GM19023 (cell line): ENCODE results near the gene STON2.
"Not testable (repeated sequence)": the region's sequence is repeated elsewhere in the genome, so short reads cannot be mapped to it uniquely, and the experiment has no call there.

Experiments
- ATAC-seq: cut with Tn5 transposase; IDR thresholded peaks from one replicate; pipeline ENCODE4 v1.9.1; 2021; ENCODE audit warnings: mild to moderate bottlenecking, moderate library complexity; ENCODE audit not compliant: unreplicated experiment

Gene STON2, protein sequence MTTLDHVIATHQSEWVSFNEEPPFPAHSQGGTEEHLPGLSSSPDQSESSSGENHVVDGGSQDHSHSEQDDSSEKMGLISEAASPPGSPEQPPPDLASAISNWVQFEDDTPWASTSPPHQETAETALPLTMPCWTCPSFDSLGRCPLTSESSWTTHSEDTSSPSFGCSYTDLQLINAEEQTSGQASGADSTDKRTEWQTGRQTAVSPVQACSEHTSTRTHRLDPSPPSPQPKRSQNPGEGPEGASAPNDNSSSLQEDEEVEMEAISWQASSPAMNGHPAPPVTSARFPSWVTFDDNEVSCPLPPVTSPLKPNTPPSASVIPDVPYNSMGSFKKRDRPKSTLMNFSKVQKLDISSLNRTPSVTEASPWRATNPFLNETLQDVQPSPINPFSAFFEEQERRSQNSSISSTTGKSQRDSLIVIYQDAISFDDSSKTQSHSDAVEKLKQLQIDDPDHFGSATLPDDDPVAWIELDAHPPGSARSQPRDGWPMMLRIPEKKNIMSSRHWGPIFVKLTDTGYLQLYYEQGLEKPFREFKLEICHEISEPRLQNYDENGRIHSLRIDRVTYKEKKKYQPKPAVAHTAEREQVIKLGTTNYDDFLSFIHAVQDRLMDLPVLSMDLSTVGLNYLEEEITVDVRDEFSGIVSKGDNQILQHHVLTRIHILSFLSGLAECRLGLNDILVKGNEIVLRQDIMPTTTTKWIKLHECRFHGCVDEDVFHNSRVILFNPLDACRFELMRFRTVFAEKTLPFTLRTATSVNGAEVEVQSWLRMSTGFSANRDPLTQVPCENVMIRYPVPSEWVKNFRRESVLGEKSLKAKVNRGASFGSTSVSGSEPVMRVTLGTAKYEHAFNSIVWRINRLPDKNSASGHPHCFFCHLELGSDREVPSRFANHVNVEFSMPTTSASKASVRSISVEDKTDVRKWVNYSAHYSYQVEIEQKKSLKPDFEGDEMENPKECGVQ

DNA sequence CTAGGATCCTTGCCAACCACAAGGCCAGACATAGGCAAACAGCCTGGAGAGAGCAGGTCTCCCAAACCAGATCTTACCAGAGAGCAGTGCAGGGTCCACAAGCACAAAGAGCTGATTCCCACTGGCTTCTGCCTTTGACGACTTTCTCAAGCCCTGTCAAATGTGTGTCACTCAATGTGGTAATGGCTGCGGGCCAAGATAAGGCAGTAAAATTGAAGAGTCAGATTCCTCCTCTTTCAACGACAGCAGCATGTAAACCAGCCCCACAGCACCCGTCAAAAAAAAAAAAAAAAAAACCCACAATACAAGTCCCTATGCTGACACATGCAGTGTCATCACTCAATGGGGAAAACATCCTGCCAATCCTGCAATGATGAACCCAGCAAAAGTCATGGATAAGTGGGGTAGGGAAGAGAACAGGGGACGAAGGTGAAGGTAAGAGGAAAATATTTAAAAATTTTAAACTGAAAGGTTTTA, at the start of gene STON2:
STON2 (minus strand) TSS at position 123 of the 477 bp plus-strand sequence. CDS start 1,942 bp downstream, outside the sequence.
- ATAC-seq: no peak

DNA sequence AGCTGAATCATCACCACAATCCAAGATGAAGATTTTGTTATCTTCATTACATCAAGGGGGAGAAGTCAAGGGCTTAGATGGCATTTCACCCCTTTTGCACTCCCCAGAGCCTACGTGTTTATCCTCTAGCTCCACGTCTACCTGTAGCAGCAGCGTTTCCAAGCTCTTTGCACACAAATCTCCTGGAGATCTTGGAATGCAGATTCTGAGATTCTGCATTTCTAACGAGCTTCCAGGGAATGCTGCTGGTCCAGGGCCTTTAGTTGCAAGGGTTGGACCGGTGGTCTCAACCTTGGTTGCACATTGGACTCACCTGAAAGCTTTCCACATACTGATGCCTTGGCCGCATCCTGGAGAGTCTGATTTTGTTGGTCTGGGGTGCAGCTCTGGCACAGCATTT, 49.5 kb upstream of the STON2 start:
- no peak for ATAC-seq

DNA sequence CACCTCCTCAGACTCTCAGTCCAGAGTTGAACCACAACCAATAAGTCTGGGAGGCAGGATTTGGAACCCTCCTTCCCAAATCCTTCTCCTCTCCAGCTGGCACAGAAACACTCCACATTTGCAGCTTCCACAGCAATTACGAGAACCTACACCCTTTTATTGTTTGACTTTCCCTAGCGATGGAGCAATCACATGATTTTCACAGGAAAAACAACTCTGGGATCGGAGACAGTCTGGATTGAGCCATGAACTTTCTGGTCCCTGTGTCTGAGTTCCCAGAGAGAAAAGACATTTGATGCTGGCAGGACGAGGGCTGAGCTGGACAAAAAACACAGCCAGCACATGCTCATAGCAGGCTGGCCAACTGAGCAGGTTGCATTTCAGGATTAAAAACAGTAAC, 49.0 kb upstream of the STON2 start:
- no peak for ATAC-seq

DNA sequence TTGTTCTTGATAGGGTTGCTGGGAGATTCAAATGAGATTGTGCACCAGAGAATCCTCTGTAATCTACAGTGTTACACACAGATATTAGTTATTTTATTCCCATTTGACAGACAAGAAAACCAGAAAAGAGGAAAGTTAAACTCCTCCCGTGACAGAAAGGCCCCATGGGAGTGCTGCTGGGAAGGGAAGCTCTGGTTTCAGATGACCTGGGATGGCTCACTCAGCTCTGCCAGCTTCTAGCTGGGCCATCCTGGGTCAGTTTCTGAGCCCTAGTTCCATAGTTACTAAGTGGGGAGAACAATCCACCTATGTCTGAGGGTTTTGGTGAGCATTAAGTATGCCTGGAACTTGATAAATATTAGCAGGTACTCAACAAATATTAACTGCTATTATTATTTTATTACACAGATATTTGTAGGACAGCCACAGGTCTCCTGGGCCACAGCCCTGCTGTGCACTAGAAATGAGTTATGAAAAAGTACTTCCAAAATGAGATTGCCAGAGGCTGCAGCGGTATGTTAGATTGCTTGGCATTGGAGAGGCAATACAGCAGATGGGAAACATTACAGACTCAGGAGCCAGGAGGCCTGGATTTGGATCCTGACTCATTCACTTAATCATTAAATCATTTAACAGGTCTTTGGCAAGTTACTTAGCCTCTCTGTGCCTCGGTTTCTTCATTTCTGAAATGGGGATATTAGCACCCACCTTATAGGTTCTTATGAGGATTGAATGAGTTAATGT, 47.1 kb upstream of the STON2 start:
- no peak for ATAC-seq

DNA sequence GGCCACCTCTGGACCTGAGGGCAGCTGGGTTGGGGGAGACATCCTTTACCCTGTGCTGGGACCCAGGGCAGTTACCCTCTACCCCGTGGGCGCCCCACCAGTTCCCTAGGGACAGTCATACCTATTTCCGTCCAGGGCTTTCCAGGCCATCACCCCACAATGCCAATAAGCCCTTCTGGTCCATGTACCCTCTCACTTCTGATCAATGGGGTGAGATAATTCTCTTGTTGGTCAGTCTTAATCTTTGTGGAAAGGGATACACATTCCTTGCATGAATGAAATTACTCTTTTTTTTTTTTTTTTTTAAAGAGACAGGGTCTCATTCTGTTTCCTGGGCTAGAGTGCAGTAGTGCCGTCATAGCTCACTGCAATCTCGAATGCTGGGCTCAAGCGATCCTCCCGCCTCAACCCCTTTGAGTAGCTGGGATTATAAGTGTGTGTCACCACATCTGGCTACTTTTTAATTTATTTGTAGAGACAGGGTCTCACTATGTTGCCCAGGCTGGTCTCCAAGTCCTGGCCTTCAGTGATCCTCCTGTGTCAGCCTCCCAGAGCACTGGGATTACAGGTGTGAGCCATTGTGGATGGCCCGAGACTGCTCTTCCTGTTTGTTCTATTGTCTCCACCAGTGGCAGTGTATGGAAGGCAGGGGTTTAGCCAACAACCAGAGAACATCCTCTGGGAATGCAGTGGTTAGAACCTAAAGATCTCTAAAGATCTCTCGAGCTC, 46.3 kb upstream of the STON2 start:
- ATAC-seq: no peak

DNA sequence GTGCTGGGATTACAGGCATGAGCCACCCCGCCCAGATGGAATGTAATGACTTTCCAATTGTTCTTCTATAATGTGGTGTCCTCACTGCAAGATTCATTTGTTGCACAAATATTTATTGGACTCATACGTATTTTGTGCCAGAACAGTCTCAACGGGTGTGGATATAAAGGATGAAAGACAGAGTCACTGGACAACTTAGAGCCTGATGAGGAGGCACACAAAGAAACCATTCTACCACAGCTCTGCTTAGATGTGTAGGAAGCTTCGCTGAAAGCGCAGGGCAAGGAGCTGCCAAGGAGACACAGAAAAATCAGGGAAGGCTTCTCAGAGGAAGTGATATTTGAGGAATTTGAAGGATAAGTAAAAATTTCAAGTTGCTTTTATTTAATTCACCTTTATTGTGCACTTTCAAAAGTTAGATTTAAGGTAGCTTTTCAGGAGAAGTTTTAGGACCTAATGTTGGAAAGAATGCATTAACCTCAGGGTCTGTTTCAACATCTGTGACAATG, 41.6 kb upstream of the STON2 start:
- ATAC-seq: no peak

DNA sequence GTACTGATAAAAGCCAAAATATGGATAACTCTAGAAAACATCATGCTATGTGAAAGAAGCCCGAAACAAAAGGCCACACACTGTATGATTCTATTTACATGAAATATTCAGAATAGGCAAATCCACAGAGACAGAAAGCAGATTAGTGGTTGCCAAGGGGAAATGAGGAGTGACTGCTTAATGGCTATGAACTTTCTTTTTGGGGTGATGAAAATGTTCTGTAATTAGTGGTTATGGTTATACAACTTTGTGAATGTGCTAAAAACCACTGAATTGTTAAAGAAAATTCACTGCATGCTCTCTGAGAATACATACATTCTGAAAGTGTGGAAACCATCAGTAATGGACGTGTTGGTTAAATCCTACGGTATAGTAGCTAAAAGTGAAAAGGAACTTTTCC, 39.9 kb upstream of the STON2 start:
- no peak for ATAC-seq

DNA sequence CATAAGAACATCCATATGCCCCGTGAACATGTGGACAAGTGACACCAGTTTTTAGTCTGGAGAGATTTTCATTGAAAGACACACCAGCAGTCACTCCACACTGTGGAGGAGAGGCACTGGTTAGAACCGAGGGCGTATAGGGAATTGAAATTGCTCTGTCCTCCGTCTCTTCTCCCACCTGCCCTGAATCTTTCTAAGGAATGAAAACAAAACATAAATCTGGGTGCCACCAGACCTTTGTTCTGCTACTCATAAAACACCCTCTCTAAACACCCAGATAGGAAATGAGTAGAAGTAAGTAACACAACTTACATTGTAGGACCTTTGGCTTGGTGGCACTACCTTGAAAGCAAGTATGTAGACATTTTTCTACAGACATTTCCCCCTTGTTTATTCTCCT, 37.1 kb upstream of the STON2 start:
- no peak for ATAC-seq

DNA sequence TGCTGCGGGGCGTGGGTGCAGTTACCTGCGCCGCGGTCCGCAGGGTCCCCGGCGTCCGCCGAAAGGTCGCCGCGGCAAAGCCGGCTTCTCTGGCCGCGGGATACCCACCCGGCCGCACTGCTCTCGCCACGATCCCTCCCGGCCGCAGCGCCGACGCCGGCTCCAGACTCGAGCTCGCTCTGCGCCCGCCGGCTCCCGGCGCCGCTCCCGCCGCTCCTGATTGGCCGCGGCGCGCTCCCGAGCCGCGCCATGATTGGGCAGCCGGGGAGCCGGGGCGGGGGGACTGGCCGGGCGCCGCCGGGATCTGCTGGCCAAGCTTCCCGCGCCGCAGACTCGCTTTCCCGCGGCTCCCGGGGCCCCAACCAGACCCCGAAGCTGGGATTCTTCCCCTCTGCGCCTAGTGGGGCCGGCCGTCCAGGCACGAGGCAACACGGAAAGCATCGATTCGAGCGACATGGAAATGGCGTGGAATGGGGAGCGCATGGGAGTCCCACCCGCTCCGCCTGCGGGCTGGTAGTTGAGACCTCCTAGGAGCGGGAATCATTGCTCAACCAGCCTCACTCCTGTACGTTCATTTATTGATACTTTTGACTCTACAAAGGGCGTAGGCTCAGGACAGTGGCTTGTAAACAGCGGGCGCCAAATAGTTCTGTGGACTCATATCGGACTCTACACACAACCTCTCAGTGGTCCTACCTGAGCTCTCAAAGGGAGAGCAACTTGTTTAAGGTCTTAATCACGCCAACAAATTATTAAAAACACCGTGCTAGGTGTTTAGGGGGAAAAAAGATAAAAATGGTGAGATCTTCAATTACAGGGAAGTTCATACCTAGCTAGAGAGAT, 36.4 kb upstream of the STON2 start:
- ATAC-seq: peak; percentile 82

DNA sequence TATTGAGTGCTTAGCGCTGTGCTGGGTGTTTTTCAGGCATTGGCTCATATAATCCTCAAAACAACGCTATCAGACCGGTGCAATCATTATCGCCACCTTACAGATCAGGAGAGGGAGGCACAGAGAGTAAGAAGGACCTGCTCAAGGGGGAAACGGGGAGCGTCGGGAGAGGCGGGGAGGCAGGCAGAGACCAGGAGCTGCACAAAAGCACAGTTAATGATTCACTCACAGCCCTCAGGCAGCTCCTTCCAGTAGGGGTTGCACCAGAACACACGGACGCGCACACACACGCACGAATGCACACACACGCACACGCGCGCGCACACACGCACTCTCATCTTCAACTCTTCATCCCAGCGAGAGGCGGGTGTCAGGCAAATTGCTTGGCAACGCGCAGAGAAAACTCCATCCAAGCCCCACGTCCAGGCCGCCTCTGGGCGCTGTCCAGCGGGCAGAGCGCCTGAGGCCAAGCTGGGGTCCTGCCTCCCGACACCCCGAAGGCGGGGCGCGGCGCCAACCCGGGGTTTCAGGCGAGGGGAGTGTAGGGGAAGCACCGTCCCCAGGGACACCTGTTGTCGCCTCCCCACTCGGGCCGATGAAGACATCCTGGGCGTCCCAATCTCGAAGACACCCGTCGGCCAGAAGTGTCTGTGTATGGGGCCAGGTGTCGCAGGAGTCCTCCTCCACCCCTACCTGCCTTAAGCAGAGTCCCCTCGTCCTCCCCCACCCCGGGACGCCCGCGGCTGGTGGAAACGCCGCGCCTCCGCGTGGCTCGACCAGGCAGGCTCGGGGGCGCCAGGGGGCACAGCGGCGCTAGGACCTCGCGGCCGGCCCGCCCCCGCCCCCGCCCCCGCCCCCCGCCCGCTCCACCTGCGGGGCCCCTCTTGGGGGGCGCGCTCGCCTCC, 35.5 kb upstream of the STON2 start:
- peak; percentile 39 for ATAC-seq

DNA sequence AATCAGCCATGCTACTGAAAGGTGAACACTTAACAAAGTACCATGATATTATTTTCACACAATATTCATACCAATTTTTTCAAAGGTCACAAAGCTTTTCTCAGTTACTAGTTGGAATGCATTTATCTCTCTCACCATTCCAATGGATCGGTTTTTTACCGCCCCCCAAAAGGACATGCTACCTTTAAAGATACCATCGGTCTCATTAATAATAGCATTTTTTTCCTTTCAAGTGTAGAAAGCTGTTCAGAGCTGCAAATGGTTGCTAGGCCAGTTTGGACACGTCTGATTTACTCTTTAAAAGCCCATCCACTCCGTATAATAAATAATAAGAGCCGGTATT, 34.9 kb upstream of the STON2 start:
- no peak for ATAC-seq

DNA sequence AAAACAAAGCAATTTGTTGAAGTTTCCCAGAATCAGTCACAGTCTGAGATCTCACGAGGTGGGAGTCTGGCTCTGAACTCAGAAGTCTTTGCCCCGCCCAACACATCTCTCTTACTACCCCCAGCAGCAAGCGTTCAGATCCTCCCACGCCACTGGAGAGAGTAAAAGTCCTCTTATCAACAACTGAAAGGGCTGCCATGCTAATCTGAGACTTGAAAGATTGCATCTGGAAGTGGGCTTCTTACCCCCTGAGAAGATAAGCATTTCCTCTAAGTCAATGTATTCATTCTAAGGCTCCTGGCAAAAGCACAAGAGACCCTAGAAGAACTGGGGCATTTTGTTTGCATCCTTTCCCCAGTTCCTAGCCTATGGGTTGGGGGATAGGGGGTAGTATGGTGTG, 34.1 kb upstream of the STON2 start:
- ATAC-seq: no peak

DNA sequence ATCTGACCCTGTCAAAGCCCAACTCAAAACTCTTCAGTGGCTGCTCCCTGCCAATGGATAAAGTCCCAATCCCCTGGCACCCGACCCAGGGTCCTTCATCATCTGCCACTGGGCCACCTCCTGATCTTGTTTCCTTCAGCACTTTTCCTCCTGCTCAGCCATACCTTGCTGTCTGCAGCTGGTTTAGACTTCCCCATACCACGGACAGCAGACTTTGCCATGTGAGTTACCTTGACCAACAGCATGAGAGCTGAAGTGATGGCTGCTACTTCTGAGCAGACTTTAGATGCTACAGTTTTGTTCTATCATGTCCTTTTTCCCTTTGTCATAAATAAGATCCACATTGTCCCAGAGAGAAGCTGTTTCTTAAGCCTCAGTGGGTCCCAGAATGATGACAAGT, 33.3 kb upstream of the STON2 start:
- ATAC-seq: no peak

DNA sequence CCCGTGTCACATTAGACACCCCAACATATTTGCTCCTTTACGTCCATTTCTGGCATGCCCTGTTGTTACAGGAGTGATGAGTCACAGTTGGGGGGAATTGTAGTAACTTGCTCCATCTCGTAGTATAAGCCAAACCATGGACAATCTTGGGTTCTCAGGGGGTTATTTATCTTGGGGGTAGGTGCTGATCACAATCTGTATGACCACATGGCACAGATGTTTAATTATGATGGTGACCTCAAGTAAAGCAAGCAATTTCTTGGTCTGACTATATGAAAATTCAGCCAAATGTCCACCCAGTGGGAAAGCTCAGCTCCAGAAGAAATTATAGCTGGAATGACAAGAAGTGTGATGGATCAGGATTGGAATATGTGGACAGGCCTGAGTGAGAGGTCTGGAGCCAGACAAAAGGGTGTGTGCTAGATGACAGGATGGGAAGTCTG, 32.1 kb upstream of the STON2 start:
- ATAC-seq: no peak

DNA sequence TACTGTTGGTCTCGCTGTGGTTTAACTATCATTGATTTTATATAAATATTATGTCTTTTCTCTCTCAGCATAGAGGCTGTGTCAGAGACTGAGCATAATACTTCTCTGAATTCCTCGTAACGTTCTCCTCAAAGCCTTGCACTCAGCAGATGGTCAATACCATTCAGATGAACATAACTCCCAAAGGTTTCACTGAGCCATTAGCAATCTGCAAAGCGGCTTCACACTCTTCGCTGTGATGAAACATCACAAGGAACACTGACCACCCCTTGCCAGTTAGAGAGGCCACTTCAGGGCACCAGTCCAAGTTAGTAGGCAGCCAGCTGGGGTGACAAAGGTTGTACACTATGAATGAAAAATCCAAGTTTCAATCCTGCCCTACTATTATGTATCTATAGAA, 30.1 kb upstream of the STON2 start:
- ATAC-seq: no peak

DNA sequence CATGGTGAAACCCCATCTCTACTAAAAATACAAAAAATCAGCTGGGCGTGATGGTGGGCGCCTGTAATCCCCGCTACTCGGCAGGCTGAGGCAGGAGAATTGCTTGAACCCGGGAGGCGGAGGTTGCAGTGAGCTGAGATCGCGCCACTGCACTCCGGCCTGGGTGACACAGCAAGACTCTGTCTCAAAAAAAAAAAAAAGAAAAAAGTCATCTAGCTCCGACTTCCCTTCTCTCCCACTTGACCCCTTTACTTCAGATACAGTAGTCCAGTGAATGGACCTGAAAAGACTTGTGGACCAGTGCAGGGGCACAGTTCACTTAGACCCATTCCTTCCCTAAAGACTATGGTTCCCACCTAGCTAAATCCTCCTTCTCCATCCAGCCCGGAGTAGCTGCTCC, 29.6 kb upstream of the STON2 start:
- ATAC-seq: not testable (repeated sequence)

DNA sequence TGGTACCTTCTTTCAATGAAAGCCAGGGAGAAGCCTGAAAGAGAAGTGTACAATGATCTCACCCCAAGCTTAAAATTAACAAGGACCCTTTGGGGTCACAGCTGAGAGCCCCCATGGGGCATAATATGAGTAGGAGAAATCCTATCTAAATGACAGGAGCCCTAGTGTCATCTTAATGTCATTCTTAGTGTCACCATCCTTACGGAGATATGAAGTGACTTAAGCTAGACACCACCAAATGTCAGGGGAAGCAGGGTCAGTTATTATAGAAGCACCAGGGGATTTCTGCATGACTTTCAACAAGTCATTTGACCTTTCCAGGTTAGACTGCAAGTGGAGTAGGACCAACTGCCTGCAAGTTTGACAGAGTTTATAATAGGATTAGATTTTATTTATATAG, 28.9 kb upstream of the STON2 start:
- no peak for ATAC-seq

DNA sequence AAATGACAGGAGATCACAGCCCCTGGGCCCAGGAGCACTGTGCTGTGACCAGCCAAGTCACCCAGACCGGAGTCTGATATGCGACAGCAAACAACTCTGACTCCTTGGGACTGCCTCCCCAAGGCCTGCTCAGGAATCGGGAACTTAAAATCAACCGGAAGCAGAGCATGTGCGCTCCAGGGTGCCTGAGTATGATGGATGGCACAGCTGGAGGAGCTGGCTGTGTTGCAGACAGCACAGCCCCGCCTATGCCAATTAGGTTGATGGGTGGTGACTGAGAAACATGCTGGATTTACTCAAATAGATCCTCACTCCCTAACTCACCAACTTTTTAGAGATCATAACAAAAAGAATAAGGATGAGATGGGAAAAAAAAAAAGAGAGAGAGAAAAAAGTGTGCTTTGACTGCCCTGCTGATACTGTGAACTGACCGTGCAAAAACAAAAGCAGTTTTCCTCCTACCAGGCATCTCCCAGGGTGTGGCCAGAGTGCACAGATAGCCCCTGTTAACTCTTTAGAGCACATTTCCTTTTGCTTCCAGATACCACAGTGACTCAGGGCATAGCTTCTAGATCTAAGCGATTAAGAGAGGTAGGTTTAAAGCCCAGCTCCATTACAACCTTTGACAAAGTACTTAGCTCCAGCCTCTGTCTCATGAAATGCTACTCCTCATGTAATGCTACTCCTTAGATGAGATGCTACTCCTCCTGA, 27.4 kb upstream of the STON2 start:
- no peak for ATAC-seq
